SJCRH30 (cell line): ENCODE results near the gene SPOCK3. TPM values are rescaled to one million over a fixed set of nuclear protein-coding genes. Genes with fewer than 3 reads are reported as not detected.
A peak's percentile ranks its signal among the peaks of the same experiment; 100 is the strongest.

Experiments used
- DNase-seq, 2 experiments: peaks; one replicate each; pipeline ENCODE4 v3.0.0-alpha.2; 2015 to 2020
- H3K27ac ChIP-seq: fragments of 250-450 bp; sonication (Bioruptor Pico); 2 replicates; pipeline ENCODE4 v1.5.1; 2020; ENCODE audit warnings: mild to moderate bottlenecking, moderate library complexity
- H3K27me3 ChIP-seq: fragments of 250-450 bp; sonication (Bioruptor Pico); 2 replicates; pipeline ENCODE4 v1.5.1; 2020; ENCODE audit warnings: mild to moderate bottlenecking, moderate library complexity
- H3K36me3 ChIP-seq: fragments of 250-450 bp; sonication (Bioruptor Pico); 2 replicates; pipeline ENCODE4 v1.5.1; 2020; ENCODE audit warnings: mild to moderate bottlenecking, moderate library complexity
- H3K4me1 ChIP-seq: fragments of 250-450 bp; sonication (Bioruptor Pico); 2 replicates; pipeline ENCODE4 v1.5.1; 2020; ENCODE audit warnings: mild to moderate bottlenecking, moderate library complexity
- H3K4me3 ChIP-seq: fragments of 250-450 bp; sonication (Bioruptor Pico); 2 replicates; pipeline ENCODE4 v1.5.1; 2020; ENCODE audit warnings: mild to moderate bottlenecking, moderate library complexity
- H3K9me3 ChIP-seq: fragments of 250-450 bp; sonication (Bioruptor Pico); replicated peaks from 2 replicates; pipeline ENCODE4 v1.5.1; 2020; ENCODE audit warnings: mild to moderate bottlenecking, moderate library complexity
- total RNA-seq: library from RNA; depleted of rRNA; stranded (reverse); fragments of >200 nt; shearing (Covaris generic); gene quantifications from 2 replicates; pipeline ENCODE4 v1.2.3, GENCODE V29; 2014

Gene SPOCK3
- total RNA-seq, 1 experiment from 2014 or later = 91.6 TPM

- Histone ChIP-seq H3K36me3 (no peaks in the 10 kb centered on the region), H3K4me1 (peaks cover 11% of the 10 kb centered on the region), H3K9me3 (no peaks in the 10 kb centered on the region), H3K27ac (no peak overlapping the region), H3K4me3 (no peak overlapping the region), H3K27me3 (no peaks in the 10 kb centered on the region)
- no peak for DNase-seq
These were observed 17.5 kb downstream of the SPOCK3 start for GRCh38 chr4:167216783-167217182.

- Histone ChIP-seq H3K4me1 (no peaks in the 10 kb centered on the region; the same call in 1 of the 2 replicates), H3K9me3 (no peaks in the 10 kb centered on the region), H3K36me3 (no peaks in the 10 kb centered on the region), H3K27ac (no peak overlapping the region), H3K4me3 (no peak overlapping the region), H3K27me3 (no peaks in the 10 kb centered on the region)
- no peak for DNase-seq
These were observed 24.1 kb downstream of the SPOCK3 start for GRCh38 chr4:167210166-167210565.

- Histone ChIP-seq H3K9me3 (no peaks in the 10 kb centered on the region), H3K4me1 (no peaks in the 10 kb centered on the region), H3K27ac (no peak overlapping the region), H3K36me3 (0 out of 2 replicates have a peak, but pooled peaks cover 2% of the 10 kb centered on the region), H3K27me3 (no peaks in the 10 kb centered on the region), H3K4me3 (no peak overlapping the region)
- DNase-seq = no peak
These were observed 37.8 kb downstream of the SPOCK3 start for GRCh38 chr4:167196344-167197012.

- Histone ChIP-seq H3K27ac (no peak overlapping the region), H3K9me3 (no peaks in the 10 kb centered on the region), H3K27me3 (no peaks in the 10 kb centered on the region), H3K4me3 (no peak overlapping the region), H3K4me1 (no peaks in the 10 kb centered on the region), H3K36me3 (0 out of 2 replicates have a peak, but pooled peaks cover 2% of the 10 kb centered on the region)
- no peak for DNase-seq
These were observed 43.9 kb downstream of the SPOCK3 start for GRCh38 chr4:167190379-167190778.

- H3K4me3 ChIP-seq = no peak overlapping the region
- no peaks in the 10 kb centered on the region for H3K36me3 ChIP-seq
- no peaks in the 10 kb centered on the region for H3K9me3 ChIP-seq
- no peak overlapping the region for H3K27ac ChIP-seq
- DNase-seq = no peak
- no peaks in the 10 kb centered on the region for H3K27me3 ChIP-seq
- no peaks in the 10 kb centered on the region for H3K4me1 ChIP-seq
These were observed 48.8 kb downstream of the SPOCK3 start for GRCh38 chr4:167185465-167185864.

- no peaks in the 10 kb centered on the region for H3K9me3 ChIP-seq
- no peaks in the 10 kb centered on the region for H3K36me3 ChIP-seq
- peaks cover 3% of the 10 kb centered on the region; the same call in 1 of the 2 replicates for H3K4me1 ChIP-seq
- no peaks in the 10 kb centered on the region for H3K27me3 ChIP-seq
- H3K27ac ChIP-seq = no peak overlapping the region
- no peak for DNase-seq
- no peak overlapping the region for H3K4me3 ChIP-seq
These were observed 51.3 kb downstream of the SPOCK3 start for GRCh38 chr4:167183036-167183435.

- DNase-seq = peak; percentile 24 to 58
- peak overlapping the region; percentile 25; the same call in 1 of the 2 replicates for H3K27ac ChIP-seq
- no peaks in the 10 kb centered on the region for H3K27me3 ChIP-seq
- no peaks in the 10 kb centered on the region for H3K9me3 ChIP-seq
- H3K36me3 ChIP-seq = no peaks in the 10 kb centered on the region
- H3K4me3 ChIP-seq = no peak overlapping the region
- H3K4me1 ChIP-seq = peaks cover 6% of the 10 kb centered on the region; the same call in 1 of the 2 replicates
These were observed 56.4 kb downstream of the SPOCK3 start for GRCh38 chr4:167177925-167178324.

GRCh38 chr4:167176723-167177367 is 57.4 kb downstream of the SPOCK3 start:
- H3K36me3 ChIP-seq = no peaks in the 10 kb centered on the region
- H3K27ac ChIP-seq = no peak overlapping the region
- H3K4me3 ChIP-seq = no peak overlapping the region
- no peaks in the 10 kb centered on the region for H3K9me3 ChIP-seq
- peaks cover 6% of the 10 kb centered on the region; the same call in 1 of the 2 replicates for H3K4me1 ChIP-seq
- no peaks in the 10 kb centered on the region for H3K27me3 ChIP-seq
- DNase-seq = no peak

- Histone ChIP-seq H3K9me3 (no peaks in the 10 kb centered on the region), H3K4me3 (no peak overlapping the region)
- DNase-seq = no peak
These were observed 62.4 kb downstream of the SPOCK3 start for GRCh38 chr4:167171928-167172327.

GRCh38 chr4:167168611-167169010 is 65.7 kb downstream of the SPOCK3 start:
- no peak overlapping the region for H3K4me3 ChIP-seq
- H3K27ac ChIP-seq = no peak overlapping the region
- H3K9me3 ChIP-seq = no peaks in the 10 kb centered on the region
- no peaks in the 10 kb centered on the region for H3K27me3 ChIP-seq
- no peaks in the 10 kb centered on the region for H3K36me3 ChIP-seq
- DNase-seq = no peak
- no peaks in the 10 kb centered on the region for H3K4me1 ChIP-seq

More at GRCh38 chr4:167171928-167172327, 62.4 kb downstream of the SPOCK3 start:
- Histone ChIP-seq H3K27ac (no peak overlapping the region), H3K36me3 (no peaks in the 10 kb centered on the region), H3K4me1 (no peaks in the 10 kb centered on the region), H3K27me3 (no peaks in the 10 kb centered on the region)

- H3K4me1 ChIP-seq = no peaks in the 10 kb centered on the region
- H3K27ac ChIP-seq = no peak overlapping the region
- no peaks in the 10 kb centered on the region for H3K9me3 ChIP-seq
- DNase-seq = no peak
- no peaks in the 10 kb centered on the region for H3K27me3 ChIP-seq
- no peak overlapping the region for H3K4me3 ChIP-seq
- H3K36me3 ChIP-seq = no peaks in the 10 kb centered on the region
These were observed 83.7 kb downstream of the SPOCK3 start for GRCh38 chr4:167150587-167150986.

- Histone ChIP-seq H3K9me3 (no peaks in the 10 kb centered on the region), H3K27ac (no peak overlapping the region)
- DNase-seq = no peak
These were observed 89.7 kb downstream of the SPOCK3 start for GRCh38 chr4:167144605-167145004.

GRCh38 chr4:167143018-167143417 is 91.3 kb downstream of the SPOCK3 start:
- Histone ChIP-seq H3K4me1 (no peaks in the 10 kb centered on the region), H3K27me3 (no peaks in the 10 kb centered on the region), H3K36me3 (no peaks in the 10 kb centered on the region), H3K4me3 (no peak overlapping the region), H3K9me3 (no peaks in the 10 kb centered on the region), H3K27ac (no peak overlapping the region)
- no peak for DNase-seq

More at GRCh38 chr4:167144605-167145004, 89.7 kb downstream of the SPOCK3 start:
- Histone ChIP-seq H3K27me3 (no peaks in the 10 kb centered on the region), H3K36me3 (no peaks in the 10 kb centered on the region), H3K4me1 (no peaks in the 10 kb centered on the region), H3K4me3 (no peak overlapping the region)

- no peaks in the 10 kb centered on the region for H3K27me3 ChIP-seq
- no peaks in the 10 kb centered on the region for H3K9me3 ChIP-seq
- no peak overlapping the region for H3K27ac ChIP-seq
- no peak for DNase-seq
- H3K4me3 ChIP-seq = no peak overlapping the region
- H3K4me1 ChIP-seq = no peaks in the 10 kb centered on the region
- H3K36me3 ChIP-seq = no peaks in the 10 kb centered on the region
These were observed 98.0 kb downstream of the SPOCK3 start for GRCh38 chr4:167136270-167136669.

GRCh38 chr4:167129146-167129545 is 105.1 kb downstream of the SPOCK3 start:
- no peaks in the 10 kb centered on the region for H3K9me3 ChIP-seq
- no peak overlapping the region for H3K4me3 ChIP-seq
- H3K36me3 ChIP-seq = no peaks in the 10 kb centered on the region
- DNase-seq = no peak
- no peak overlapping the region for H3K27ac ChIP-seq
- H3K4me1 ChIP-seq = no peaks in the 10 kb centered on the region
- no peaks in the 10 kb centered on the region for H3K27me3 ChIP-seq
